GM12878 (cell line): ENCODE results near the gene RRP1B. TPM values are rescaled to one million over a fixed set of nuclear protein-coding genes. Genes with fewer than 3 reads are reported as not detected.

ENCODE experiments used
- CBX5 ChIP-seq: sonication (generic); IDR thresholded peaks from 2 replicates; pipeline ENCODE4 v1.6.1; 2016; ENCODE audit warnings: low read depth, moderate library complexity, mild to moderate bottlenecking, inconsistent platforms
- EGR1 ChIP-seq, 2 experiments: IDR thresholded peaks; 1 replicate in 1 of 2; 2 replicates in 1 of 2; pipeline ENCODE4 v1.6.1; 2011 to 2012; ENCODE audit warnings: low read depth in 2 of 2, low read length in 2 of 2, borderline replicate concordance in 1 of 2, mild to moderate bottlenecking in 1 of 2, moderate library complexity in 1 of 2
- IKZF2 ChIP-seq, 2 experiments: fragments of 450-650 bp; IDR thresholded peaks; 2 replicates each; pipeline ENCODE4 v1.6.1; 2017; ENCODE audit warnings: mild to moderate bottlenecking in 2 of 2, moderate library complexity in 2 of 2
- NR2F1 ChIP-seq: fragments of 450-650 bp; conservative IDR thresholded peaks from 2 replicates; pipeline ENCODE4 v1.6.1; 2017; ENCODE audit warnings: mild to moderate bottlenecking
- SPI1 ChIP-seq: IDR thresholded peaks from 2 replicates; pipeline ENCODE4 v1.6.1; 2011; ENCODE audit warnings: low read depth, mild to moderate bottlenecking, low read length, moderate library complexity, borderline replicate concordance; ENCODE audit not compliant: insufficient read depth
- SREBF1 ChIP-seq: IDR thresholded peaks from 2 replicates; pipeline ENCODE4 v1.6.1; 2012; ENCODE audit warnings: mild to moderate bottlenecking, low read length
- TARDBP ChIP-seq: IDR thresholded peaks from 2 replicates; pipeline ENCODE4 v1.6.1; 2016; ENCODE audit warnings: borderline replicate concordance
- TCF3 ChIP-seq: IDR thresholded peaks from 2 replicates; pipeline ENCODE4 v1.6.1; 2012; ENCODE audit warnings: low read depth, mild to moderate bottlenecking, low read length, borderline replicate concordance; ENCODE audit not compliant: insufficient read depth
- polyA plus RNA-seq, 11 experiments: library from polyadenylated mRNA; depleted of rRNA in 4 of 11; unstranded in 6 of 11; stranded (reverse) in 5 of 11; fragments of >200 nt; fragmentation: Nextera tagmentation in 4 of 11; fragmentation: Illumina TruSeq in 1 of 11; extraction: Ambion mirVana in 4 of 11; extraction: Trizol in 1 of 11; gene quantifications; 1 replicate in 1 of 11; 2 replicates in 10 of 11; pipeline versions ENCODE4 v1.2.1 to v1.2.3, GENCODE V29; 2011 to 2016; ENCODE audit warnings: inconsistent platforms in 2 of 11, missing spikeins in 2 of 11, low read depth in 1 of 11
- total RNA-seq, 4 experiments: library from RNA; depleted of rRNA in 3 of 4; stranded (reverse); fragments of >200 nt in 3 of 4; fragmentation: Illumina TruSeq in 1 of 4; extraction: Trizol in 1 of 4; gene quantifications; 2 replicates each; pipeline versions ENCODE4 v1.2.1 to v1.2.3, GENCODE V29; 2013 to 2021
- TF ChIP-seq, protein P1 (sequence below): IDR thresholded peaks from 2 replicates; pipeline ENCODE4 v1.6.1; 2011; ENCODE audit warnings: borderline replicate concordance, low read depth, mild to moderate bottlenecking, moderate library complexity, low read length; ENCODE audit not compliant: insufficient read depth, poor library complexity, severe bottlenecking
- TF ChIP-seq, protein P2 (sequence below): fragments of 450-650 bp; IDR thresholded peaks from 2 replicates; pipeline ENCODE4 v1.6.1; 2017; ENCODE audit warnings: borderline replicate concordance
- TF ChIP-seq, protein P3 (sequence below): fragments of 450-650 bp; IDR thresholded peaks from 2 replicates; pipeline ENCODE4 v1.6.1; 2016; ENCODE audit warnings: mild to moderate bottlenecking, moderate library complexity, borderline replicate concordance
- TF ChIP-seq, protein P4 (sequence below): fragments of 450-650 bp; IDR thresholded peaks from 2 replicates; pipeline ENCODE4 v1.6.1; 2017; ENCODE audit warnings: mild to moderate bottlenecking, moderate library complexity
- TF ChIP-seq, protein P5 (sequence below): fragments of 450-650 bp; formaldehyde crosslinking; IDR thresholded peaks from 2 replicates; pipeline ENCODE4 v1.5.0; 2022; ENCODE audit warnings: mild to moderate bottlenecking, missing genetic modification characterization

Gene RRP1B
- total and polyA plus RNA-seq, 10 of the 15 experiments (the other 5 are each of a cell fraction or from before 2014, with no cell fraction given): 8.1 to 57.4 (median 38.1) TPM

DNA sequence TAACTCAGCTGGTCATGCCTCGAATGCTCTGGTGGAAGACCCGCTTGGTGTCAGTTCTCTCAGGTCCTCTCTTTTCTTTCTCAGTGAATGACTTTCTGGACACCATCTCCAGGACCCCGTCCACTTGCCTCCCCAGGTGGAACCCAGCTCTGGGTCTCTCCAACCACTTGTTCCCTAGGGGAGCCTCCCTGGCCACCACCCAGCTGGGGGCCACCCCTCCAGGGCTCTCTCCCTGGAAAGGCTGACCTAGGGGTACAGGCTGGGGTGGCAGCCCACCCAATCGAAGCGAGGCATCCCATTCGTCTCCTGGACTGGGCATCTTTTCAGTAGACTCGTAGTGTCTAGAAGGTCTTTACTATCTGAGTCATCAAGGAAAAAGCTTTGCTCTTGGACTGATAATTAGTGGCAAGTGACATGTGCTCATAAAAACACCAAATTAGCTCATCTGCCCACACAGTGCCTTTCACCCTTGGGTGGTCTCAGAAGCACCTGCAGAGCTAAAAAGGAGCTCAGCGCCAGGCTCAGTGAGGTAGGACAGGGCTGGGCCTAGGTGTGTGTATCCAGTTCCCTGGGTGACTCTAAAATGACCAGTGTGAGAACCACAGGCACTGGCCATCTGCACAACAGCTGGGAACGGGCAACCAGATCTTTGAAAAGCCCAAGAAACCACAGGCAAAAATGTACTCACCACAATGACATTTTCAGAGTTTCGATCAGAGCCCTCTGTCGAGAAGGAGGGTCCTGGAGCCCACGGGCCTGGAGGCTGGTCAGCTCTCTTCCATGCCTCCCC, 57.2 kb downstream of the RRP1B start (continued):
- TF ChIP-seq, protein P1, sequence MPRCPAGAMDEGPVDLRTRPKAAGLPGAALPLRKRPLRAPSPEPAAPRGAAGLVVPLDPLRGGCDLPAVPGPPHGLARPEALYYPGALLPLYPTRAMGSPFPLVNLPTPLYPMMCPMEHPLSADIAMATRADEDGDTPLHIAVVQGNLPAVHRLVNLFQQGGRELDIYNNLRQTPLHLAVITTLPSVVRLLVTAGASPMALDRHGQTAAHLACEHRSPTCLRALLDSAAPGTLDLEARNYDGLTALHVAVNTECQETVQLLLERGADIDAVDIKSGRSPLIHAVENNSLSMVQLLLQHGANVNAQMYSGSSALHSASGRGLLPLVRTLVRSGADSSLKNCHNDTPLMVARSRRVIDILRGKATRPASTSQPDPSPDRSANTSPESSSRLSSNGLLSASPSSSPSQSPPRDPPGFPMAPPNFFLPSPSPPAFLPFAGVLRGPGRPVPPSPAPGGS: peak; percentile 58
- TF ChIP-seq SREBF1 (no peak), NR2F1 (peak; percentile 81), SPI1 (no peak), CBX5 (no peak), TARDBP (no peak), IKZF2 (IDR thresholded peaks at IDR 0.05) (peak; percentile 73 to 81), EGR1 (IDR thresholded peaks at IDR 0.05; ENCODE audit: borderline replicate concordance in 1 of 2, low read depth in 2 of 2, low read length in 2 of 2) (peak in 1 of 2 experiments; percentile 71; a peak in 1 of 3 replicates), TCF3 (peak; percentile 80; the same call in 1 of the 2 replicates)
- TF ChIP-seq, protein P2, sequence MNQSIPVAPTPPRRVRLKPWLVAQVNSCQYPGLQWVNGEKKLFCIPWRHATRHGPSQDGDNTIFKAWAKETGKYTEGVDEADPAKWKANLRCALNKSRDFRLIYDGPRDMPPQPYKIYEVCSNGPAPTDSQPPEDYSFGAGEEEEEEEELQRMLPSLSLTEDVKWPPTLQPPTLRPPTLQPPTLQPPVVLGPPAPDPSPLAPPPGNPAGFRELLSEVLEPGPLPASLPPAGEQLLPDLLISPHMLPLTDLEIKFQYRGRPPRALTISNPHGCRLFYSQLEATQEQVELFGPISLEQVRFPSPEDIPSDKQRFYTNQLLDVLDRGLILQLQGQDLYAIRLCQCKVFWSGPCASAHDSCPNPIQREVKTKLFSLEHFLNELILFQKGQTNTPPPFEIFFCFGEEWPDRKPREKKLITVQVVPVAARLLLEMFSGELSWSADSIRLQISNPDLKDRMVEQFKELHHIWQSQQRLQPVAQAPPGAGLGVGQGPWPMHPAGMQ: no peak
- TF ChIP-seq, protein P3, sequence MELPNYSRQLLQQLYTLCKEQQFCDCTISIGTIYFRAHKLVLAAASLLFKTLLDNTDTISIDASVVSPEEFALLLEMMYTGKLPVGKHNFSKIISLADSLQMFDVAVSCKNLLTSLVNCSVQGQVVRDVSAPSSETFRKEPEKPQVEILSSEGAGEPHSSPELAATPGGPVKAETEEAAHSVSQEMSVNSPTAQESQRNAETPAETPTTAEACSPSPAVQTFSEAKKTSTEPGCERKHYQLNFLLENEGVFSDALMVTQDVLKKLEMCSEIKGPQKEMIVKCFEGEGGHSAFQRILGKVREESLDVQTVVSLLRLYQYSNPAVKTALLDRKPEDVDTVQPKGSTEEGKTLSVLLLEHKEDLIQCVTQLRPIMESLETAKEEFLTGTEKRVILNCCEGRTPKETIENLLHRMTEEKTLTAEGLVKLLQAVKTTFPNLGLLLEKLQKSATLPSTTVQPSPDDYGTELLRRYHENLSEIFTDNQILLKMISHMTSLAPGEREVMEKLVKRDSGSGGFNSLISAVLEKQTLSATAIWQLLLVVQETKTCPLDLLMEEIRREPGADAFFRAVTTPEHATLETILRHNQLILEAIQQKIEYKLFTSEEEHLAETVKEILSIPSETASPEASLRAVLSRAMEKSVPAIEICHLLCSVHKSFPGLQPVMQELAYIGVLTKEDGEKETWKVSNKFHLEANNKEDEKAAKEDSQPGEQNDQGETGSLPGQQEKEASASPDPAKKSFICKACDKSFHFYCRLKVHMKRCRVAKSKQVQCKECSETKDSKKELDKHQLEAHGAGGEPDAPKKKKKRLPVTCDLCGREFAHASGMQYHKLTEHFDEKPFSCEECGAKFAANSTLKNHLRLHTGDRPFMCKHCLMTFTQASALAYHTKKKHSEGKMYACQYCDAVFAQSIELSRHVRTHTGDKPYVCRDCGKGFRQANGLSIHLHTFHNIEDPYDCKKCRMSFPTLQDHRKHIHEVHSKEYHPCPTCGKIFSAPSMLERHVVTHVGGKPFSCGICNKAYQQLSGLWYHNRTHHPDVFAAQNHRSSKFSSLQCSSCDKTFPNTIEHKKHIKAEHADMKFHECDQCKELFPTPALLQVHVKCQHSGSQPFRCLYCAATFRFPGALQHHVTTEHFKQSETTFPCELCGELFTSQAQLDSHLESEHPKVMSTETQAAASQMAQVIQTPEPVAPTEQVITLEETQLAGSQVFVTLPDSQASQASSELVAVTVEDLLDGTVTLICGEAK: no peak
- TF ChIP-seq, protein P4, sequence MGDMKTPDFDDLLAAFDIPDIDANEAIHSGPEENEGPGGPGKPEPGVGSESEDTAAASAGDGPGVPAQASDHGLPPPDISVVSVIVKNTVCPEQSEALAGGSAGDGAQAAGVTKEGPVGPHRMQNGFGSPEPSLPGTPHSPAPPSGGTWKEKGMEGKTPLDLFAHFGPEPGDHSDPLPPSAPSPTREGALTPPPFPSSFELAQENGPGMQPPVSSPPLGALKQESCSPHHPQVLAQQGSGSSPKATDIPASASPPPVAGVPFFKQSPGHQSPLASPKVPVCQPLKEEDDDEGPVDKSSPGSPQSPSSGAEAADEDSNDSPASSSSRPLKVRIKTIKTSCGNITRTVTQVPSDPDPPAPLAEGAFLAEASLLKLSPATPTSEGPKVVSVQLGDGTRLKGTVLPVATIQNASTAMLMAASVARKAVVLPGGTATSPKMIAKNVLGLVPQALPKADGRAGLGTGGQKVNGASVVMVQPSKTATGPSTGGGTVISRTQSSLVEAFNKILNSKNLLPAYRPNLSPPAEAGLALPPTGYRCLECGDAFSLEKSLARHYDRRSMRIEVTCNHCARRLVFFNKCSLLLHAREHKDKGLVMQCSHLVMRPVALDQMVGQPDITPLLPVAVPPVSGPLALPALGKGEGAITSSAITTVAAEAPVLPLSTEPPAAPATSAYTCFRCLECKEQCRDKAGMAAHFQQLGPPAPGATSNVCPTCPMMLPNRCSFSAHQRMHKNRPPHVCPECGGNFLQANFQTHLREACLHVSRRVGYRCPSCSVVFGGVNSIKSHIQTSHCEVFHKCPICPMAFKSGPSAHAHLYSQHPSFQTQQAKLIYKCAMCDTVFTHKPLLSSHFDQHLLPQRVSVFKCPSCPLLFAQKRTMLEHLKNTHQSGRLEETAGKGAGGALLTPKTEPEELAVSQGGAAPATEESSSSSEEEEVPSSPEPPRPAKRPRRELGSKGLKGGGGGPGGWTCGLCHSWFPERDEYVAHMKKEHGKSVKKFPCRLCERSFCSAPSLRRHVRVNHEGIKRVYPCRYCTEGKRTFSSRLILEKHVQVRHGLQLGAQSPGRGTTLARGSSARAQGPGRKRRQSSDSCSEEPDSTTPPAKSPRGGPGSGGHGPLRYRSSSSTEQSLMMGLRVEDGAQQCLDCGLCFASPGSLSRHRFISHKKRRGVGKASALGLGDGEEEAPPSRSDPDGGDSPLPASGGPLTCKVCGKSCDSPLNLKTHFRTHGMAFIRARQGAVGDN: no peak
- TF ChIP-seq, protein P5, sequence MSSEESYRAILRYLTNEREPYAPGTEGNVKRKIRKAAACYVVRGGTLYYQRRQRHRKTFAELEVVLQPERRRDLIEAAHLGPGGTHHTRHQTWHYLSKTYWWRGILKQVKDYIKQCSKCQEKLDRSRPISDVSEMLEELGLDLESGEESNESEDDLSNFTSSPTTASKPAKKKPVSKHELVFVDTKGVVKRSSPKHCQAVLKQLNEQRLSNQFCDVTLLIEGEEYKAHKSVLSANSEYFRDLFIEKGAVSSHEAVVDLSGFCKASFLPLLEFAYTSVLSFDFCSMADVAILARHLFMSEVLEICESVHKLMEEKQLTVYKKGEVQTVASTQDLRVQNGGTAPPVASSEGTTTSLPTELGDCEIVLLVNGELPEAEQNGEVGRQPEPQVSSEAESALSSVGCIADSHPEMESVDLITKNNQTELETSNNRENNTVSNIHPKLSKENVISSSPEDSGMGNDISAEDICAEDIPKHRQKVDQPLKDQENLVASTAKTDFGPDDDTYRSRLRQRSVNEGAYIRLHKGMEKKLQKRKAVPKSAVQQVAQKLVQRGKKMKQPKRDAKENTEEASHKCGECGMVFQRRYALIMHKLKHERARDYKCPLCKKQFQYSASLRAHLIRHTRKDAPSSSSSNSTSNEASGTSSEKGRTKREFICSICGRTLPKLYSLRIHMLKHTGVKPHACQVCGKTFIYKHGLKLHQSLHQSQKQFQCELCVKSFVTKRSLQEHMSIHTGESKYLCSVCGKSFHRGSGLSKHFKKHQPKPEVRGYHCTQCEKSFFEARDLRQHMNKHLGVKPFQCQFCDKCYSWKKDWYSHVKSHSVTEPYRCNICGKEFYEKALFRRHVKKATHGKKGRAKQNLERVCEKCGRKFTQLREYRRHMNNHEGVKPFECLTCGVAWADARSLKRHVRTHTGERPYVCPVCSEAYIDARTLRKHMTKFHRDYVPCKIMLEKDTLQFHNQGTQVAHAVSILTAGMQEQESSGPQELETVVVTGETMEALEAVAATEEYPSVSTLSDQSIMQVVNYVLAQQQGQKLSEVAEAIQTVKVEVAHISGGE (CRISPR knock-in tag): no peak
